ENCODE data around the gene LRRC7. TPM values are rescaled to one million over a fixed set of nuclear protein-coding genes. Genes with fewer than 3 reads are reported as not detected.

The LRRC7 gene
- total RNA-seq, 1 experiment from 2014 or later = not detected

GRCh38 chr1:69814926-69815325 is 247.2 kb downstream of the LRRC7 start:
- Histone ChIP-seq H3K27me3 (replicated peaks; ENCODE audit: insufficient read depth, low read depth, low read length, poor library complexity) (no peaks in the 10 kb centered on the region), H3K4me1 (ENCODE audit: insufficient read depth, low read length, poor library complexity, severe bottlenecking) (no peaks in the 10 kb centered on the region), H3K27ac (ENCODE audit: low read depth, low read length, poor library complexity, severe bottlenecking) (no peak overlapping the region), H3K4me3 (ENCODE audit: low read depth, low read length, poor library complexity, severe bottlenecking) (no peak overlapping the region), H3K36me3 (ENCODE audit: insufficient read depth, low read length, poor library complexity, severe bottlenecking) (no peaks in the 10 kb centered on the region), H3K9me3 (ENCODE audit: low read depth, low read length, poor library complexity, severe bottlenecking) (no peaks in the 10 kb centered on the region)
- ChIA-PET CTCF (no interaction called here), POLR2A (ENCODE audit: low non-redundant PET) (interaction anchor here (0.7 kb wide), 1 partner anchor 87 kb away, joined by 4 read pairs; no protein-coding TSS in a partner anchor)
- BruUV-seq (replicated peaks) = no TSS peak
- no peak for TF ChIP-seq CTCF (conservative IDR thresholded peaks at IDR 0.05; ENCODE audit: low read depth, low read length)
- no peak for TF ChIP-seq EZH2 (IDR thresholded peaks at IDR 0.05; ENCODE audit: borderline replicate concordance, low read depth, low read length, poor library complexity, severe bottlenecking)
- intact Hi-C loops (cut with micrococcal nuclease; ENCODE audit: unreplicated experiment) = no loop called here
- peak; percentile 38 for DNase-seq (ENCODE audit: low spot score)

- H3K27me3 ChIP-seq (replicated peaks; ENCODE audit: insufficient read depth, low read depth, low read length, poor library complexity) = no peaks in the 10 kb centered on the region
- no TSS peak for BruUV-seq (replicated peaks)
- H3K27ac ChIP-seq (ENCODE audit: low read depth, low read length, poor library complexity, severe bottlenecking) = no peak overlapping the region
- no peaks in the 10 kb centered on the region for H3K4me1 ChIP-seq (ENCODE audit: insufficient read depth, low read length, poor library complexity, severe bottlenecking)
- intact Hi-C loops (cut with micrococcal nuclease; ENCODE audit: unreplicated experiment) = no loop called here
- no peaks in the 10 kb centered on the region for H3K9me3 ChIP-seq (ENCODE audit: low read depth, low read length, poor library complexity, severe bottlenecking)
- no peaks in the 10 kb centered on the region for H3K36me3 ChIP-seq (ENCODE audit: insufficient read depth, low read length, poor library complexity, severe bottlenecking)
- CTCF ChIA-PET = no interaction called here
- no peak overlapping the region for H3K4me3 ChIP-seq (ENCODE audit: low read depth, low read length, poor library complexity, severe bottlenecking)
- peak; percentile 9 for DNase-seq (ENCODE audit: low spot score)
- TF ChIP-seq EZH2 (IDR thresholded peaks at IDR 0.05; ENCODE audit: borderline replicate concordance, low read depth, low read length, poor library complexity, severe bottlenecking) (no peak), CTCF (conservative IDR thresholded peaks at IDR 0.05; ENCODE audit: low read depth, low read length) (no peak)
- POLR2A ChIA-PET (ENCODE audit: low non-redundant PET) = interaction anchor here (0.5 kb wide), 1 partner anchor 221 kb away, joined by 3 read pairs; no protein-coding TSS in a partner anchor
These were observed 257.2 kb downstream of the LRRC7 start for GRCh38 chr1:69824932-69825331.

- ChIA-PET POLR2A (ENCODE audit: low non-redundant PET) (no interaction called here), CTCF (no interaction called here)
- intact Hi-C loops (cut with micrococcal nuclease; ENCODE audit: unreplicated experiment) = no loop called here
- Histone ChIP-seq H3K27me3 (replicated peaks; ENCODE audit: insufficient read depth, low read depth, low read length, poor library complexity) (no peaks in the 10 kb centered on the region), H3K36me3 (ENCODE audit: insufficient read depth, low read length, poor library complexity, severe bottlenecking) (no peaks in the 10 kb centered on the region), H3K4me3 (ENCODE audit: low read depth, low read length, poor library complexity, severe bottlenecking) (no peak overlapping the region), H3K4me1 (ENCODE audit: insufficient read depth, low read length, poor library complexity, severe bottlenecking) (no peaks in the 10 kb centered on the region), H3K9me3 (ENCODE audit: low read depth, low read length, poor library complexity, severe bottlenecking) (no peaks in the 10 kb centered on the region), H3K27ac (ENCODE audit: low read depth, low read length, poor library complexity, severe bottlenecking) (no peak overlapping the region)
- DNase-seq (ENCODE audit: low spot score) = no peak
- TF ChIP-seq EZH2 (IDR thresholded peaks at IDR 0.05; ENCODE audit: borderline replicate concordance, low read depth, low read length, poor library complexity, severe bottlenecking) (no peak), CTCF (conservative IDR thresholded peaks at IDR 0.05; ENCODE audit: low read depth, low read length) (no peak)
- BruUV-seq (replicated peaks) = no TSS peak
These were observed 260.0 kb downstream of the LRRC7 start for GRCh38 chr1:69827732-69828131.
